ENCODE data around the gene PRPF18.
A peak's percentile ranks its signal among the peaks of the same experiment; 100 is the strongest.

The PRPF18 gene

GRCh38 chr10:13604357-13605040 is 17.7 kb downstream of the PRPF18 start:
- no peak for DNase-seq (ENCODE audit: low read depth)

GRCh38 chr10:13608246-13608853 is 21.6 kb downstream of the PRPF18 start:
- no peak for DNase-seq (ENCODE audit: low read depth)

- DNase-seq (ENCODE audit: low read depth): no peak
Measured at GRCh38 chr10:13612654-13613373, 26.0 kb downstream of the PRPF18 start.

GRCh38 chr10:13613519-13613918 is 26.8 kb downstream of the PRPF18 start:
- no peak for DNase-seq (ENCODE audit: low read depth)

DNA sequence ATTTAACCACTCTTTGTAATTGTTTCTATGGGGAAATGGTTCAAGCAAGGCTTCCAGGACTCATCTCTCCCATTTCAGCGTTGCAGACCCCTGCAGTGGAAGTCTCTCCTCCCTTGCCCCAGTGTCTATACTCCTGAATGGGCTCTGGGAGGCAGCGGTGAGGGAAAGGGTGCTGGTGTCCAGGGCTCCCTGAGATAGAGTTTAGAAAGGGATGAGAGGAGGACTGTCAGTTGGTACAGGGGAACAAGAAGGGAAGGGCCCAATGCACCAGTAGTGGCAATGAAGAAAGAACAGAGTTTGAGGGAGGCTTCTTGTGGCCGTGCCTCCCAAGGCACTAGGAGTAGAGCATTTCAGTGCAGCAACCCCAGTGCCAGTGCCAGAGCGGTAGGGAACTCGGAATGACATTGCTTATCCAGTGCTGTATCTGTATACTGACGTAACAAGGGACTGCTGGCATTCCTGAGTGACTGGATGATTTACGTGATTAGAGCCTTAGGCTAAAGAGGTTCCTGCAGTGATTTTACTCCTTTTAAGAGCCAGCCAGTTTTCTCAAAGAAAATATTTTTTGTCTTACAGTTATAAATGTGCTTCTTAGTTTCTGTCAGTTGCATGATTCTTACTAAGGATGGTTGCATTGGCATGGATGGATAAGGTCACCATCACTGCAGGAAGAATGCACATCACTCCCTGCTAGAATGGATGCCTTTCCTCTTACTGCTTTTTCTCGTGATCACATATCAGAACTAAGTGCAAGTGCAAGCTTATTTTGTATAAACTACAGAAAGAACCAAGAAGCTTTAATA is 28.0 kb downstream of the PRPF18 start:
- DNase-seq (ENCODE audit: low read depth): no peak

DNA sequence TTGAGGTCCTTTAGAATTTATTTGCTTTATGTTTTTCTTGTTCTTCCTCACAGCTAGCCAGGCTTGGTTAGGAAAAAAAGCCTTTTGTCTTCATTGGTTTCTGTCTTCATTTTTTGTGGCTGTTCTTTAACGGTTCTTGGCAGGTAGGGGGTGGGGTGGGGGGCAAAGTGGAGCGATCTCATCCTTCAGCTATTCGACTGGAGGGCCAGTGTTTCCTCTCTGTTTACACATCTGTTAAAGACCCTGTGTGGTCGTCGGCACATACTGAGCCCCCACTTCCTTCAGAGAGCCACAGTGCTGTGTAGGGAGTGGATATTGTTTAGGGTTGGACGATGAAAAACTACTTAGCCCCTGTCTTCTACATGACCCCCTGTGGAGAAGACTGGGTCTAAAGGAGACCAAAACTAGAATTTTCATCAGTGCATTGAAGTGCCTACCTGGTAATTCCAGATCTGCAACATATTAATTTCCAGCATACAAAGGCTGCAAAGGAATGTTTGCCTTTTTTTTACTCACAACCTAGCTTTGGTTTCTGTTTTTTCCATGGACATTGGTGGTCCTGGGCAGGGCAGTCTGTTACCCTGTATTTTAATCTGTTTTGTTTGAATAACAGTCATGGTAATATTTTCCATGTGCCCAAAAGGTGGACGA is 29.0 kb downstream of the PRPF18 start:
- no peak for DNase-seq (ENCODE audit: low read depth)

DNA sequence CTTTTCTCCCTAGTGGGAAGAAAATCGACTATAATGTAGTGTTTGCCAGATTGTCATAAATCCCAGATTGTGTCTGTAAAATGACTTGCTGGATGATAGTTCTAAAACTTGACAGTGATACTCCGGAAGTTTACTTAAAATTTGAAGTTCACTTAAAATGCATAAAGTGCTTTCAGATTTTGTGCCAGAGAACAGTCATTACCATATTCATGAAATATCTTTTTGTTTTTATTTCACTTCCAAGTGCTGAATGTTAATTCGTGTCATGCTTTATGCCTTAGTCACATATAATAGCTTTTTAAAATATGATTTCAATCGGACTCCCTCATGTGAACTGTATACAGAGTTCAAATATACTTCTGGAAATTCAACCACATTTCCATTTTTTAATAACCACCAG is 30.4 kb downstream of the PRPF18 start:
- DNase-seq (ENCODE audit: low read depth): no peak

DNA sequence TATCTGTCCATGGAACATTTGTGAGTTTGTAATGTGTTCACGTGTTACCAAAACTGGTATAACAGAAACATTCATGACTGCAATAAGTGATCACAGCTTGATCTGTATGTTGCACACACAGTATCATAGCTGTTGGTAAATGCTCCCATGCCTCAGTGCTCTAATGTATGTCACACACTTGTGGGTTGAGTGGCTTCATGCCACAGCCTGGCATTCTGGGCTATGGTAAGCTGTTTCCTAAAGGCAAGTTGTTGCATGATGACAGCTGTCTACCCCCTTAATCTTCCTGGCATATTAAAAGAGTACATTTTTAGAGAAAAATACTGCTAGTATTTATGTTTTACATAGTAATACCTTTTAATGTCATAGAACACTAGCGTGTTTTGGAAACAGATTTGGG is 35.2 kb downstream of the PRPF18 start:
- no peak for DNase-seq (ENCODE audit: low read depth)

DNA sequence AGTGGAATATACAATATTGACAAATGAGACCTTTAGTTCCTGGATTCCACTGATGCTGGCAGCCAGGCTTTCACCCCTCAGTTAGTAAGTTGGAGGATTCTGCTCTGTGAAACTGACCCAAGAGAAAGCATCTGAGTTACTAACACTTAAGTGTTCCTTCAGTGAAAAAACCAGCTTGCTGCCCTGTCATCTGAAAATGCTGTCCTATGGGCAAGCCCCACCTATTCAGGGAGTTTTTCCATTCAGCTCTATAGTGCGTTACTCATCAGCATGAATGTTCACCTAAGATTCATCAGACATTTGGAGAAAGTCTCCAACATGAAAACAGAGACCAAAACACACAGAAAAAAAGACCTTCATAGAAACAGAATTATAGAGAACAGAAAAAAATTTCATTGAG is 37.9 kb downstream of the PRPF18 start:
- no peak for DNase-seq (ENCODE audit: low read depth)

GRCh38 chr10:13627459-13628310 is 40.9 kb downstream of the PRPF18 start:
- no peak for DNase-seq (ENCODE audit: low read depth)

- no peak for DNase-seq (ENCODE audit: low read depth)
Measured at GRCh38 chr10:13628661-13629060, 41.9 kb downstream of the PRPF18 start.

GRCh38 chr10:13629116-13629515 is 42.4 kb downstream of the PRPF18 start:
- DNase-seq (ENCODE audit: low read depth): no peak

- DNase-seq (ENCODE audit: low read depth): no peak
Measured at GRCh38 chr10:13630231-13630630, 43.5 kb downstream of the PRPF18 start.

DNA sequence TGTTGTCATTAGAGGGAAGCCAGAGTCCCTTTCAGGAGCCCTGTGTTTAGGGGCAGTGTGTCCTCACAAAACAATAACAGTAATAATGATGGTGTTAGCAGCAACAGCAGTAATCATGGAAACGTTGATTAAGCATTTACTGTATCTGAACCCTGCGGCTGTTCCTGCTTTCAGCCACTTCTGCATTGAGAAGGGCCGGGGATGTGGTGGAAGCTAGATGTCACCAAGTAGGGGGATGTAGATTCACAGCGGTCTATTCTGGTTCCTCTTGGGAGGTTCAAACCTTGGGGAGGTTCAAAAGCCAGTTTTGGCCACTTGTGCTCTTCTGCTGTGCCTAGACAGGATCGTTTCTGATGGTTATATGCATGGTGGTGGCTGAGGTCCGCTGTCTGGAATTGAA is 44.8 kb downstream of the PRPF18 start:
- no peak for DNase-seq (ENCODE audit: low read depth)

GRCh38 chr10:13632440-13632839 is 45.7 kb downstream of the PRPF18 start:
- no peak for DNase-seq (ENCODE audit: low read depth)

DNA sequence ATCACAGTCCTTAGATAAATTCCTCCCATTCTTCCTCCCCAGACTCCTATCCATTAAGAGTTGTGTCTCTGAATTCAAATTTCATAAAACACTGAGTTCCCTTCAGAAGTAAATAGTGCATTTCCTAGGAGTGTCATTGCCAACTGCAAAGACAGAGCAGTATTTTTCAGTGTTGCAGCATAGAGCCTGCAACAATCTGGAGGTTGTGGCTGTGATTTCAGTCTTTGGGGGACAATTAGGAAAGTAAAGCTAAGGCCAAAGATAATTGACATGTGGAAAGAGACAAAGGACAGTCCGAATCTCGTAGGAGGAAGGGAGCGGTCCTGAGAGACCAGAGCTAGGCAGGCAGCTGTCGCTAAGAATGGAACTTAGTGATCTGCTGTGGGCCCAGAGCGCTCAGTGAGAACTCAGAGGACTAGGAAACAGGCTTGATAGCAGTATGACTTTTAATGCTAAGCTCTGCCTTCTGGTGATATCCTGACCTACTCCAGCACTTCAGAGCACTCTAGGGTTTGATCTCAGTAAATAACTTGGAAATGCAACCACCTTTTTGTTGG is 46.2 kb downstream of the PRPF18 start:
- no peak for DNase-seq (ENCODE audit: low read depth)

- peak; percentile 69 for DNase-seq (ENCODE audit: low read depth)
Measured at GRCh38 chr10:13633689-13634088, 46.9 kb downstream of the PRPF18 start.

DNA sequence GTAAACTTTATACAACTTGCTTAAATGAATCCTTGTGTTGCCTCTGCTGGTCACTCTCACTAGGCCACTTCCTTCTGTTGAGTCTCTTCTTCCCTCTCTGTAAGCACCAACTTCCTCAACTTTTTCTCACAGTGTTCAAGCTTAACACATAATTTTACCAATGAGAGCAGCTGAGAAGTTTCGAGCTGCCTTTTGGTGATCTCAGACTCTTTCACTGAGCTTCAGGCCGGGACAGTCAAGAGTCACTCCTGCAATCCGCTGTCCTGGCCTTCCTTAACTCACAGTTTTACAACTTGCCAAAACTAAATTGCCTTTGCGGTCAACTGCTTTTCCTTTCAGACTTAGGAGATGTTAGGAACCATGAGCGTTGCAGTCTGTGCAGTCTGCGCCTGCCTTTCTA is 47.4 kb downstream of the PRPF18 start:
- DNase-seq (ENCODE audit: low read depth): peak; percentile 45

- DNase-seq (ENCODE audit: low read depth): no peak
Measured at GRCh38 chr10:13636776-13637175, 50.0 kb downstream of the PRPF18 start.

- DNase-seq (ENCODE audit: low read depth): no peak
Measured at GRCh38 chr10:13637303-13637856, 50.6 kb downstream of the PRPF18 start.

Measured in GM04503 (cell line).